ENCODE data around the gene DNALI1. TPM values are rescaled to one million over a fixed set of nuclear protein-coding genes. Genes with fewer than 3 reads are reported as not detected.

DNALI1 gene
- total and polyA plus RNA-seq, 2 experiments from 2014 or later = 0.32 to 2.1 TPM

- TF ChIP-seq EZH2phosphoT487 (IDR thresholded peaks at IDR 0.05; ENCODE audit: insufficient read depth, low read depth) = no peak
- TF ChIP-seq EZH2 (IDR thresholded peaks at IDR 0.05; ENCODE audit: insufficient read depth, poor library complexity, severe bottlenecking) = no peak
- 64 to 80% methylated on average over 1 of the region's 1 CpG for WGBS, 2 experiments (ENCODE audit: low coverage in 1 of 2, low lambda C conversion rate in 2 of 2, missing lambda C conversion rate in 2 of 2)
Measured at GRCh38 chr1:37562984-37563383, 6.2 kb downstream of the DNALI1 start.

GRCh38 chr1:37564892-37565291 lies 8.2 kb downstream of the DNALI1 start:
- Histone ChIP-seq H3K36me3 (ENCODE audit: low read depth) (peaks cover 49% of the 10 kb centered on the region), H3K4me1 (ENCODE audit: insufficient read depth) (peaks cover 20% of the 10 kb centered on the region), H3K4me3 (no peak overlapping the region), H4K20me1 (ENCODE audit: insufficient read depth) (no peaks in the 10 kb centered on the region), H3K27ac (peak overlapping the region; percentile 34), H3K79me2 (ENCODE audit: insufficient read depth) (no peaks in the 10 kb centered on the region), H2AFZ (peak overlapping the region; percentile 6; the same call in 1 of the 2 replicates), H3K27me3 (replicated peaks; ENCODE audit: insufficient read depth) (no peaks in the 10 kb centered on the region), H3F3A (ENCODE audit: insufficient read depth) (peaks cover 62% of the 10 kb centered on the region), H3K9ac (0 out of 2 replicates have a peak overlapping the region, but pooled peaks have one; percentile 25), H3K9me3 (ENCODE audit: low read depth) (no peaks in the 10 kb centered on the region), H3K4me2 (ENCODE audit: unreplicated experiment) (no peak overlapping the region), H3K9me2 (ENCODE audit: insufficient read depth) (no peaks in the 10 kb centered on the region)
- in situ Hi-C loops (cut with MboI) = no loop called here
- no peak for TF ChIP-seq EZH2 (IDR thresholded peaks at IDR 0.05; ENCODE audit: insufficient read depth, poor library complexity, severe bottlenecking)
- no peak for TF ChIP-seq EZH2phosphoT487 (IDR thresholded peaks at IDR 0.05; ENCODE audit: insufficient read depth, low read depth)
- no peak for DNase-seq

More at GRCh38 chr1:37562984-37563383, 6.2 kb downstream of the DNALI1 start:
- no peak for DNase-seq
- in situ Hi-C loops (cut with MboI) = no loop called here
- Histone ChIP-seq H3K36me3 (ENCODE audit: low read depth) (peaks cover 30% of the 10 kb centered on the region), H2AFZ (no peak overlapping the region), H3K9me3 (ENCODE audit: low read depth) (no peaks in the 10 kb centered on the region), H3K4me2 (ENCODE audit: unreplicated experiment) (no peak overlapping the region), H3K4me1 (ENCODE audit: insufficient read depth) (peaks cover 20% of the 10 kb centered on the region), H3F3A (ENCODE audit: insufficient read depth) (peaks cover 58% of the 10 kb centered on the region), H3K27ac (no peak overlapping the region), H3K27me3 (replicated peaks; ENCODE audit: insufficient read depth) (no peaks in the 10 kb centered on the region), H3K9me2 (ENCODE audit: insufficient read depth) (no peaks in the 10 kb centered on the region), H4K20me1 (ENCODE audit: insufficient read depth) (no peaks in the 10 kb centered on the region), H3K79me2 (ENCODE audit: insufficient read depth) (no peaks in the 10 kb centered on the region), H3K4me3 (no peak overlapping the region), H3K9ac (no peak overlapping the region)

GRCh38 chr1:37567023-37567422 lies 10.3 kb downstream of the DNALI1 start:
- DNase-seq = no peak
- peaks cover 58% of the 10 kb centered on the region for H3K36me3 ChIP-seq (ENCODE audit: low read depth)

GRCh38 chr1:37570528-37571334 lies 14.0 kb downstream of the DNALI1 start:
- no peaks in the 10 kb centered on the region for H3K9me3 ChIP-seq (ENCODE audit: low read depth)
- in situ Hi-C loops (cut with MboI) = no loop called here
- H3K9ac ChIP-seq = no peak overlapping the region
- H3K27me3 ChIP-seq (replicated peaks; ENCODE audit: insufficient read depth) = no peaks in the 10 kb centered on the region
- H3K36me3 ChIP-seq (ENCODE audit: low read depth) = peaks cover 72% of the 10 kb centered on the region
- H3F3A ChIP-seq (ENCODE audit: insufficient read depth) = peaks cover 42% of the 10 kb centered on the region
- H3K4me3 ChIP-seq = no peak overlapping the region
- no peak overlapping the region for H3K27ac ChIP-seq
- no peak overlapping the region for H3K4me2 ChIP-seq (ENCODE audit: unreplicated experiment)
- peaks cover 16% of the 10 kb centered on the region; the same call in 1 of the 2 replicates for H3K79me2 ChIP-seq (ENCODE audit: insufficient read depth)
- DNase-seq = no peak
- H2AFZ ChIP-seq = no peak overlapping the region
- TF ChIP-seq EZH2phosphoT487 (IDR thresholded peaks at IDR 0.05; ENCODE audit: insufficient read depth, low read depth) = no peak
- TF ChIP-seq EZH2 (IDR thresholded peaks at IDR 0.05; ENCODE audit: insufficient read depth, poor library complexity, severe bottlenecking) = no peak
- no peaks in the 10 kb centered on the region for H4K20me1 ChIP-seq (ENCODE audit: insufficient read depth)
- H3K9me2 ChIP-seq (ENCODE audit: insufficient read depth) = no peaks in the 10 kb centered on the region
- H3K4me1 ChIP-seq (ENCODE audit: insufficient read depth) = peaks cover 16% of the 10 kb centered on the region
- 96 to 97% methylated on average over 3 of the region's 3 CpGs for WGBS, 2 experiments (ENCODE audit: low coverage in 1 of 2, low lambda C conversion rate in 2 of 2, missing lambda C conversion rate in 2 of 2)

More at GRCh38 chr1:37567023-37567422, 10.3 kb downstream of the DNALI1 start:
- Histone ChIP-seq H3K79me2 (ENCODE audit: insufficient read depth) (no peaks in the 10 kb centered on the region), H3K4me1 (ENCODE audit: insufficient read depth) (peaks cover 20% of the 10 kb centered on the region), H3K9me3 (ENCODE audit: low read depth) (no peaks in the 10 kb centered on the region), H3K9ac (no peak overlapping the region), H3F3A (ENCODE audit: insufficient read depth) (peaks cover 51% of the 10 kb centered on the region), H3K4me2 (ENCODE audit: unreplicated experiment) (no peak overlapping the region), H2AFZ (no peak overlapping the region), H3K27ac (no peak overlapping the region), H3K4me3 (no peak overlapping the region), H3K9me2 (ENCODE audit: insufficient read depth) (no peaks in the 10 kb centered on the region), H3K27me3 (replicated peaks; ENCODE audit: insufficient read depth) (no peaks in the 10 kb centered on the region), H4K20me1 (ENCODE audit: insufficient read depth) (no peaks in the 10 kb centered on the region)
- TF ChIP-seq EZH2 (IDR thresholded peaks at IDR 0.05; ENCODE audit: insufficient read depth, poor library complexity, severe bottlenecking) (no peak), EZH2phosphoT487 (IDR thresholded peaks at IDR 0.05; ENCODE audit: insufficient read depth, low read depth) (no peak)
- in situ Hi-C loops (cut with MboI) = no loop called here
- WGBS, 2 experiments (ENCODE audit: low coverage in 1 of 2, low lambda C conversion rate in 2 of 2, missing lambda C conversion rate in 2 of 2) = 65 to 84% methylated on average over 3 of the region's 3 CpGs

Measured in GM23248 (cell line).